Esophagus muscularis mucosa (tissue), 4 donors: ENCODE measurements around the gene PIP4K2A. TPM values are rescaled to one million over a fixed set of nuclear protein-coding genes. Genes with fewer than 3 reads are reported as not detected.

Experiments used
- DNase-seq: peaks from one replicate; pipeline ENCODE4 v3.0.0-alpha.2; 2017; ENCODE audit errors: extremely low spot score
- H3K27ac ChIP-seq, 4 donors: fragments of 200-600 bp; sonication (generic); replicated peaks in 1 of 4; 1 replicate in 3 of 4; 2 replicates in 1 of 4; pipeline ENCODE4 v1.5.1; 2016 to 2019; ENCODE audit warnings: mild to moderate bottlenecking in 1 of 4
- H3K27me3 ChIP-seq, 4 donors: fragments of 200-600 bp; sonication (generic); one replicate each; pipeline versions ENCODE4 v1.5.1 to v1.6.0; 2016 to 2019
- H3K36me3 ChIP-seq, 4 donors: fragments of 200-600 bp; sonication (generic); one replicate each; pipeline ENCODE4 v1.5.1; 2016 to 2019
- H3K4me1 ChIP-seq, 4 donors: fragments of 200-600 bp; sonication (generic); one replicate each; pipeline ENCODE4 v1.5.1; 2016 to 2019
- H3K4me3 ChIP-seq, 4 donors: fragments of 200-600 bp; sonication (generic); 1 replicate in 2 of 4; 2 replicates in 2 of 4; pipeline ENCODE4 v1.5.1; 2016 to 2019; ENCODE audit warnings: mild to moderate bottlenecking in 4 of 4, moderate library complexity in 1 of 4
- H3K9me3 ChIP-seq, 4 donors: fragments of 200-600 bp; sonication (generic); 1 replicate in 3 of 4; 2 replicates in 1 of 4; pipeline ENCODE4 v1.5.1; 2016 to 2019
- CTCF ChIP-seq, 3 experiments: fragments of 200-600 bp in 2 of 3; fragments of 450-650 bp in 1 of 3; sonication (generic) in 2 of 3; IDR thresholded peaks; one replicate each; pipeline ENCODE4 v1.5.1; 2017 to 2019; ENCODE audit warnings: antibody characterized with exemption in 3 of 3, mild to moderate bottlenecking in 2 of 3, moderate library complexity in 1 of 3
- EP300 ChIP-seq: sonication (generic); formaldehyde crosslinking; IDR thresholded peaks from one replicate; pipeline ENCODE4 v1.6.1; 2017; ENCODE audit warnings: antibody characterized with exemption
- POLR2A ChIP-seq: fragments of 450-650 bp; IDR thresholded peaks from one replicate; pipeline ENCODE4 v1.6.1; 2017; ENCODE audit warnings: antibody characterized with exemption, moderate library complexity, mild to moderate bottlenecking, low read depth
- POLR2AphosphoS5 ChIP-seq, 2 donors: sonication (generic); formaldehyde crosslinking; IDR thresholded peaks; one replicate each; pipeline ENCODE4 v1.6.1; 2017; ENCODE audit warnings: antibody characterized with exemption in 2 of 2
- WGBS: methylation state at CpG from one replicate; pipeline ENCODE4 v1.1.5; 2018; 5-methylcytosine and 5-hydroxymethylcytosine counted together
- intact Hi-C: fragments of 100-400 bp; cut with DNase I; formaldehyde crosslinking; loops from one replicate; pipeline ENCODE4 v1.15.1; 2023
- total RNA-seq, 4 donors: library from RNA; depleted of rRNA; stranded (reverse); fragments of >200 nt; gene quantifications; one replicate each; pipeline versions ENCODE4 v1.1.0 to v1.2.1, GENCODE V29; 2016

PIP4K2A gene
- total RNA-seq, 4 donors from 2014 or later = 26.2 to 34.3 (median 32.5) TPM

GRCh38 chr10:22625516-22626290 lies 88.7 kb downstream of the PIP4K2A start:
- Histone ChIP-seq H3K4me3 (no peak overlapping the region), H3K4me1 (peaks cover 30 to 72% (median 62%) of the 10 kb centered on the region in 4 donors), H3K36me3 (no peaks in the 10 kb centered on the region), H3K27ac (no peak overlapping the region), H3K27me3 (no peaks in the 10 kb centered on the region), H3K9me3 (no peaks in the 10 kb centered on the region)
- DNase-seq = no peak
- TF ChIP-seq POLR2A = no peak
- no peak for TF ChIP-seq POLR2AphosphoS5 (IDR thresholded peaks at IDR 0.05)
- TF ChIP-seq CTCF (IDR thresholded peaks at IDR 0.05) = no peak
- TF ChIP-seq EP300 = no peak
- WGBS = 73% methylated on average over 9 of the region's 9 CpGs
- intact Hi-C loops = loop anchor here (10.0 kb wide), 1 partner anchor 89 kb away; the partner anchor contains the start of gene PIP4K2A

GRCh38 chr10:22624287-22624738 lies 90.1 kb downstream of the PIP4K2A start:
- intact Hi-C loops = loop anchor here (10.0 kb wide), 1 partner anchor 90 kb away; the partner anchor contains the start of gene PIP4K2A
- TF ChIP-seq EP300 (no peak), POLR2A (no peak), POLR2AphosphoS5 (IDR thresholded peaks at IDR 0.05) (no peak), CTCF (IDR thresholded peaks at IDR 0.05) (no peak)
- no peaks in the 10 kb centered on the region for H3K9me3 ChIP-seq
- peak overlapping the region in 3 of 4 donors; percentile 17 to 42 (median 19) for H3K27ac ChIP-seq
- WGBS = 60% methylated on average over 3 of the region's 3 CpGs
- H3K36me3 ChIP-seq = no peaks in the 10 kb centered on the region
- H3K27me3 ChIP-seq = no peaks in the 10 kb centered on the region
- H3K4me1 ChIP-seq = peaks cover 26 to 77% (median 71%) of the 10 kb centered on the region in 4 donors
- DNase-seq = no peak
- H3K4me3 ChIP-seq = no peak overlapping the region

GRCh38 chr10:22623633-22624253 lies 90.6 kb downstream of the PIP4K2A start:
- Histone ChIP-seq H3K27me3 (no peaks in the 10 kb centered on the region), H3K9me3 (no peaks in the 10 kb centered on the region), H3K36me3 (no peaks in the 10 kb centered on the region), H3K27ac (peak overlapping the region in 3 of 4 donors; percentile 17 to 42 (median 19)), H3K4me3 (no peak overlapping the region), H3K4me1 (peaks cover 29 to 80% (median 75%) of the 10 kb centered on the region in 4 donors)
- WGBS = 88% methylated on average over 4 of the region's 4 CpGs
- TF ChIP-seq POLR2A (no peak), POLR2AphosphoS5 (IDR thresholded peaks at IDR 0.05) (no peak), EP300 (no peak), CTCF (IDR thresholded peaks at IDR 0.05) (no peak)
- no peak for DNase-seq
- intact Hi-C loops = loop anchor here (10.0 kb wide), 1 partner anchor 91 kb away; the partner anchor contains the start of gene PIP4K2A

GRCh38 chr10:22622242-22622806 lies 92.1 kb downstream of the PIP4K2A start:
- intact Hi-C loops = loop anchor here (10.0 kb wide), 1 partner anchor 92 kb away; the partner anchor contains the start of gene PIP4K2A
- DNase-seq = no peak
- Histone ChIP-seq H3K36me3 (no peaks in the 10 kb centered on the region), H3K27ac (no peak overlapping the region), H3K27me3 (no peaks in the 10 kb centered on the region), H3K4me1 (peaks cover 40 to 91% (median 86%) of the 10 kb centered on the region in 4 donors), H3K9me3 (no peaks in the 10 kb centered on the region), H3K4me3 (no peak overlapping the region)
- 92% methylated on average over 17 of the region's 20 CpGs for WGBS
- no peak for TF ChIP-seq POLR2AphosphoS5 (IDR thresholded peaks at IDR 0.05)
- no peak for TF ChIP-seq POLR2A
- TF ChIP-seq CTCF (IDR thresholded peaks at IDR 0.05) = no peak
- no peak for TF ChIP-seq EP300
